ENCODE measurements around the gene MATR3.

DNA sequence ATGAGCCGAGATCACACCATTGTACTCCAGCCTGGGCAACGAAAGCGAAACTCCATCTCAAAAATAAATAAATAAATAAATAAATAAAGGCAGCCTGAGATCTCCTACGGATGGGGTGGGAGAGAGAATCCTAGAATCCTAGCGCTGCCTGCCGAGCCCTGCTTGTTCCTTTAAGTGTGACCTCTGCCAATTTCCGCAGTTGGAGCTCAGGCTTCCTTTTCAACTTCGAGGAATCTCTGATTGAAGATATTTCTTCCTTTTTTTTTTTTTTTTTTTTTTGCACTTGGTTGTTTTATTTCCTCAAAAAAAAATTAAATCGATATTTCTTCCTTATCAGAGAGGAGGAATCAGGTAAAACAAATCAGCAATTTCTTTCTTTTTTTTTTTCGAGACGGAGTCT lies 27.3 kb upstream of the MATR3 start:
- TF ChIP-seq SUZ12 (IDR thresholded peaks at IDR 0.05; ENCODE audit: extremely low read depth, insufficient read depth, insufficient read length) (no peak), YY1 (IDR thresholded peaks at IDR 0.05; ENCODE audit: insufficient read depth, insufficient read length) (no peak), ZNF274 (IDR thresholded peaks at IDR 0.05; ENCODE audit: low read depth, low read length) (no peak)

Data from NT2/D1 (cell line).